OCI-LY1 (cell line): ENCODE results near the gene EN2.

Experiments
- H2AFZ ChIP-seq: fragments of 200-600 bp; sonication (generic), shearing (Covaris generic); 2 replicates; pipeline ENCODE4 v1.6.0; 2014; ENCODE audit warnings: antibody characterized with exemption, mild to moderate bottlenecking, low read length
- H3F3A ChIP-seq: fragments of 200-600 bp; sonication (generic), shearing (Covaris generic); 2 replicates; pipeline ENCODE4 v1.6.0; 2014; ENCODE audit warnings: mild to moderate bottlenecking, antibody characterized with exemption, low read length, moderate library complexity; ENCODE audit not compliant: insufficient read depth
- H3K27ac ChIP-seq: fragments of 200-600 bp; sonication (generic); 2 replicates; pipeline ENCODE4 v1.5.1; 2014; ENCODE audit warnings: low read length, mixed run types, mild to moderate bottlenecking, low read depth; ENCODE audit not compliant: poor library complexity, severe bottlenecking
- H3K27me3 ChIP-seq: fragments of 200-600 bp; sonication (generic); 2 replicates; pipeline ENCODE4 v1.6.0; 2014; ENCODE audit warnings: antibody characterized with exemption, mild to moderate bottlenecking, low read length, moderate library complexity; ENCODE audit not compliant: insufficient read depth
- H3K36me3 ChIP-seq: fragments of 200-600 bp; sonication (generic); 2 replicates; pipeline ENCODE4 v1.6.1; 2014; ENCODE audit warnings: mild to moderate bottlenecking, antibody characterized with exemption, low read length, moderate library complexity, mixed read lengths; ENCODE audit not compliant: insufficient read depth
- H3K4me1 ChIP-seq: fragments of 200-600 bp; sonication (generic); 2 replicates; pipeline ENCODE4 v1.5.1; 2014; ENCODE audit warnings: mild to moderate bottlenecking, low read length, moderate library complexity; ENCODE audit not compliant: insufficient read depth, severe bottlenecking
- H3K4me2 ChIP-seq: fragments of 200-600 bp; sonication (generic), shearing (Covaris generic); 2 replicates; pipeline ENCODE4 v1.6.1; 2014; ENCODE audit warnings: low read length
- H3K4me3 ChIP-seq: fragments of 200-600 bp; sonication (generic); 2 replicates; pipeline ENCODE4 v1.5.1; 2014; ENCODE audit warnings: low read length, low read depth, mild to moderate bottlenecking, mixed read lengths; ENCODE audit not compliant: poor library complexity, severe bottlenecking
- H3K79me2 ChIP-seq: fragments of 200-600 bp; shearing (Covaris generic); 2 replicates; pipeline ENCODE4 v1.6.1; 2016; ENCODE audit warnings: mixed run types, low read length, mixed read lengths; ENCODE audit not compliant: insufficient read depth
- H3K9ac ChIP-seq: fragments of 200-600 bp; sonication (generic), shearing (Covaris generic); 2 replicates; pipeline ENCODE4 v1.6.1; 2014; ENCODE audit warnings: mild to moderate bottlenecking, low read length, mixed read lengths
- H3K9me2 ChIP-seq: fragments of 200-600 bp; sonication (generic), shearing (Covaris generic); 2 replicates; pipeline ENCODE4 v1.6.1; 2014; ENCODE audit warnings: low read depth, mild to moderate bottlenecking, low read length, mixed read lengths
- H3K9me3 ChIP-seq: fragments of 200-600 bp; shearing (Covaris generic); 2 replicates; pipeline ENCODE4 v1.6.1; 2014; ENCODE audit warnings: low read length, mixed read lengths
- H4K20me1 ChIP-seq: fragments of 200-600 bp; sonication (generic), shearing (Covaris generic); 2 replicates; pipeline ENCODE4 v1.6.0; 2016; ENCODE audit warnings: mild to moderate bottlenecking, low read length; ENCODE audit not compliant: insufficient read depth
- CTCF ChIP-seq: fragments of 200-600 bp; sonication (generic), shearing (Covaris generic); IDR thresholded peaks from 2 replicates; pipeline ENCODE4 v1.5.1; 2017; ENCODE audit warnings: mild to moderate bottlenecking, antibody characterized with exemption, low read length, moderate library complexity, mixed read lengths
- EZH2 ChIP-seq: fragments of 200-600 bp; sonication (generic), shearing (Covaris generic); IDR thresholded peaks from 2 replicates; pipeline ENCODE4 v1.8.0; 2017; ENCODE audit warnings: borderline replicate concordance, mixed run types, mild to moderate bottlenecking, antibody characterized with exemption, low read length, moderate library complexity, mixed read lengths

EN2 gene

GRCh38 chr7:155449008-155449868 is 8.7 kb upstream of the EN2 start:
- H4K20me1 ChIP-seq = no peaks in the 10 kb centered on the region
- H3K36me3 ChIP-seq = no peaks in the 10 kb centered on the region
- no peaks in the 10 kb centered on the region for H3F3A ChIP-seq
- no peaks in the 10 kb centered on the region for H3K4me1 ChIP-seq
- TF ChIP-seq EZH2 (no peak), CTCF (no peak)
- H3K27me3 ChIP-seq = 0 out of 2 replicates have a peak, but pooled peaks cover 4% of the 10 kb centered on the region
- no peaks in the 10 kb centered on the region for H3K9me2 ChIP-seq
- no peak overlapping the region for H3K9ac ChIP-seq
- no peak overlapping the region for H3K4me3 ChIP-seq
- no peaks in the 10 kb centered on the region for H3K9me3 ChIP-seq
- H3K4me2 ChIP-seq = no peak overlapping the region
- H2AFZ ChIP-seq = no peak overlapping the region
- no peaks in the 10 kb centered on the region for H3K79me2 ChIP-seq
- no peak overlapping the region for H3K27ac ChIP-seq

DNA sequence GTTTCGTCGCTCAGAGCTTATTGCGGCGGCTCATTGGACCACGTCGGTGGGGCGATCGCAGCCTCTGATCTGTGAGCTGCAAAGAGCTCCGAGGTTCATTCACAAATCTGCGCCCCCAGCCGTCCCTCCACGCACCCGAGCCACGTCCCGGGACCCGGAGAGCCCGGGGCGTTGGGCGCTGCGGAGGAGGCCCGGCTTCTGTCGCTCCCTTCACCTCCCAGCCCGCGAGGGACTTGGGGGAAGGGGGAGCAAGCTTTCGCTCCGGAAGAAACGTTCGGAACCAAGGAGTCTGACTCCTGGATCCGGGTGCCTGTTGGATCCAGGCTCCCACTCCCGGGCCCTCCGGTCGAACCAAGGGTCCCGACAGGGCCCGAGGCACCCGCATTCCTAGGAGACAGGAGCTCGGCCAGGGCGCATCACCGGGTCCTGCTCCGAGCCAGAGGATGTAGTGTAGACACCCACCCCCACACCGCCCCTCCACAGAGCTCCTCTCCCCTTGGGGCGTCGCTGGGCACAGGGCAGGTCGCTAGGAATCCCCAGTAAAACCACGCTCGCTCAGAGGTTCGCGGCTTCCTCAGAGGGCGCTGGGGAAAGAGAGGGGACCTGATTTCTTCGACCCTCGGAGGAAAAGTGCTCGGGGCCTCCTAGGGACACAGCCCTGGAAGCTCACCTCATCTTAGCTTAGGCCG is 7.9 kb upstream of the EN2 start:
- no peaks in the 10 kb centered on the region for H4K20me1 ChIP-seq
- TF ChIP-seq EZH2 (no peak), CTCF (no peak)
- no peak overlapping the region for H3K4me2 ChIP-seq
- H3K9me3 ChIP-seq = no peaks in the 10 kb centered on the region
- no peak overlapping the region for H3K27ac ChIP-seq
- no peaks in the 10 kb centered on the region for H3K4me1 ChIP-seq
- H3K9me2 ChIP-seq = no peaks in the 10 kb centered on the region
- no peaks in the 10 kb centered on the region for H3F3A ChIP-seq
- no peaks in the 10 kb centered on the region for H3K79me2 ChIP-seq
- no peak overlapping the region for H3K9ac ChIP-seq
- H3K36me3 ChIP-seq = no peaks in the 10 kb centered on the region
- H3K4me3 ChIP-seq = no peak overlapping the region
- no peak overlapping the region for H2AFZ ChIP-seq
- H3K27me3 ChIP-seq = 0 out of 2 replicates have a peak, but pooled peaks cover 4% of the 10 kb centered on the region

DNA sequence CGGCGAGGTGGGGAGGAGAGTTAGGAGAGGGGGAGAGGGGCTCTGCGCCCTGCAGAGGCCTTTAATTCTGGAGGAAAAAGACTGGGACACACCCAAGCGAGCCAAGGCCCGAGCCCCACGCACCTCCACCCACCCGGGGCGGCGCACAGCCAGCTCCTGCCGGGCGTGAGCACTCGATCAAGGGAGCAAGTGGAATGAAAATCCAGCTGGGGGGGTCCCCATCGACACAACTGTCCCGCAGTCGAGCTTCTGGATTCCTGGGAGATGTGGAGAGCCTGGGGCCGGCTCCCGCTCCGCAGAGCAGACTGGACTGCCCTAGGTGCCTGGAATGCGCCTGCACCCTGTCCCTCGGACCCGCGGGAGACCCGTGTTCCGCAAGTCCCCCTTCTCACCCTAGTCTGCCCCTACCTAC is 7.4 kb upstream of the EN2 start:
- no peaks in the 10 kb centered on the region for H4K20me1 ChIP-seq
- H3F3A ChIP-seq = no peaks in the 10 kb centered on the region
- no peak for TF ChIP-seq CTCF
- no peak for TF ChIP-seq EZH2
- no peaks in the 10 kb centered on the region for H3K79me2 ChIP-seq
- H3K4me1 ChIP-seq = no peaks in the 10 kb centered on the region
- no peaks in the 10 kb centered on the region for H3K36me3 ChIP-seq
- no peaks in the 10 kb centered on the region for H3K9me3 ChIP-seq
- no peak overlapping the region for H3K27ac ChIP-seq
- H3K27me3 ChIP-seq = 0 out of 2 replicates have a peak, but pooled peaks cover 4% of the 10 kb centered on the region
- no peak overlapping the region for H3K4me3 ChIP-seq
- no peaks in the 10 kb centered on the region for H3K9me2 ChIP-seq
- no peak overlapping the region for H3K9ac ChIP-seq
- no peak overlapping the region for H2AFZ ChIP-seq
- H3K4me2 ChIP-seq = no peak overlapping the region
